Measurements from ENCODE around the gene ZNF618.
"Not testable (repeated sequence)": the region's sequence is repeated elsewhere in the genome, so short reads cannot be mapped to it uniquely, and the experiment has no call there.

ZNF618 gene

DNA sequence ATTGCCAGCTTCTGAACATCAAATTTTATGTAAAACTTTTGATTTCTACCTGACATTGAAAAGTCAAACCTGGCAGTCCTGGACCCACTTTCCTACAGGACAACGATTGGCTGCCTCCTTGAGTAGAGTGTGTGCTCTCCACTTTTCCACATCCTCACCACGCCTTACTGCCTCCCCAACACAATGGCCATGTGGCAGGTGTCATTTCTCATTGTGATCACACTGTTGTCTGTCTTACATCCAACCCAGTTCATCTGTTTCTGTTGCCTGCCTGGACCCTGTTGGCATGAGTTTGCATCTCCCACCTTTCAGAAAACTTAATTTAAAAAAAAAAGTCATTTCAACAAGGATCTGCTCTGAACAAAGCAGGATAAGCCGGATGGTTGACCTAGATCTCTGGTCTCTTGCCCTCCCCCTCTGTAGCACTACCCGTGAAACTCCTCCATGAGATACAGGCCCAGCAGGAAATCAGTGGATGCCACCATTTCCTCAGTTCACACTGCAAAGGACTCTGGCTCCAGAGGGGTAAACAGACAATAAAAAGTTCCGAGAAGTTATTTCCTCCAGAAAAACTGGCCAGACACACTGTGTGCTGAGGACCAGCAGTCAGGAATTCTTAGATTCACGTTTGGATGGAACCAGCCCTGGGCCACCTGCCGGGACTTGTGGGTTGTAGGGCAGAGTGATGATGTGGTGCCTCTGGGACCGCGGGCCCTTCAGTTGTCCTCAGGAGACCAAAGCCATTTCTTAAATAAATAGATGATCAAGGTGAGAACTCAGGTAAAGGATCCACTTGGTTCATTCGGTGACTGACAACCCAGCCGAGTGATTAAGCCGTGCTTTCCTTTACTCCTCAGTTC lies 153.4 kb downstream of the ZNF618 start:
- no peak for DNase-seq

DNA sequence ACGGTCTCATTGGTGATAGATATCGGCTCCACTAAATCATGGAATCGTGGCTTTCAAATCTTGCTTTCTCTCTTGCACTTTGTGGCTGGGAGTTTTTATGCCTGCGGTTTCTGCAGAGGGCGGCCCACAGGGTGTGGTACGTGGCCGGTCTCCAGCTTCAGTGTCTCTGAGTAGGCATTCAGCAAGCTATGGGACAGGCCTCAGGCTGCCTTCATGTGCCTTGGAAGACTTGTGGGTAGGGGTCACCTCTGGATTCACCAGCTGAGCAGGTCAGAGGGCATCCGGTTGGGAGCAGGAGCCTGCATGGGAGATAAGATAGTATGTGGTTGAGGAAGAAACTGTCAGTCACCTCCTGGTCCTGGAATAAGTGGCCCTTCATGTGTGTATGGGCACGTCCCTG lies 154.3 kb downstream of the ZNF618 start:
- DNase-seq: no peak

DNA sequence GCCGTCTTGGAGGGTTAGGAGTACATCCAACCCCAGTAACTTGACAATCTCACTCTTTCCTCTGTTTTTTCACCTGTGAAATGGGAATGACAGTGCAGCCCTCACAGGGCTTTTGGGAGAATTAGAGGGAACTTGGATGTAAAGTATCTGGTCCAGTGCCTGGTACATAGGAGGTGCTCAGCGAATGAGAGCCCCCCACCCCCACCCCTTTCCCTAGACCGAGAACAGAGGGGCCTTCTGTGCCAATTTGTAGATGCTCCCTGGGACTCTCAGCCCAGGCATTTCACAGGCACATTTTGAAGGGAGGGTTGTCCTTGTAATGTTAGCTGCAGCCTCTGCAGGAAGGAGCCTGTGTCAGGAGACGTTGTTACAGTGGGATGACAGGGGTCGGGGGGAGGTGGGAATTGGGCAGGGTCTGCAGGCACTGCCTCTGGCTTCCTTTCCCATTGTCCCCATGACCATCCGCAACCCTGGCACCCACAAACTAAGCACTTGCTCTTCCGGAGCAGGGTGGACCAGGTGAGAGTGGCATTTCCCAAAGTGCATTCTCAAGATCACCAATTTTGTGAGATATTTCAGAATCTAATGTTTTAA lies 155.0 kb downstream of the ZNF618 start:
- no peak for DNase-seq

DNA sequence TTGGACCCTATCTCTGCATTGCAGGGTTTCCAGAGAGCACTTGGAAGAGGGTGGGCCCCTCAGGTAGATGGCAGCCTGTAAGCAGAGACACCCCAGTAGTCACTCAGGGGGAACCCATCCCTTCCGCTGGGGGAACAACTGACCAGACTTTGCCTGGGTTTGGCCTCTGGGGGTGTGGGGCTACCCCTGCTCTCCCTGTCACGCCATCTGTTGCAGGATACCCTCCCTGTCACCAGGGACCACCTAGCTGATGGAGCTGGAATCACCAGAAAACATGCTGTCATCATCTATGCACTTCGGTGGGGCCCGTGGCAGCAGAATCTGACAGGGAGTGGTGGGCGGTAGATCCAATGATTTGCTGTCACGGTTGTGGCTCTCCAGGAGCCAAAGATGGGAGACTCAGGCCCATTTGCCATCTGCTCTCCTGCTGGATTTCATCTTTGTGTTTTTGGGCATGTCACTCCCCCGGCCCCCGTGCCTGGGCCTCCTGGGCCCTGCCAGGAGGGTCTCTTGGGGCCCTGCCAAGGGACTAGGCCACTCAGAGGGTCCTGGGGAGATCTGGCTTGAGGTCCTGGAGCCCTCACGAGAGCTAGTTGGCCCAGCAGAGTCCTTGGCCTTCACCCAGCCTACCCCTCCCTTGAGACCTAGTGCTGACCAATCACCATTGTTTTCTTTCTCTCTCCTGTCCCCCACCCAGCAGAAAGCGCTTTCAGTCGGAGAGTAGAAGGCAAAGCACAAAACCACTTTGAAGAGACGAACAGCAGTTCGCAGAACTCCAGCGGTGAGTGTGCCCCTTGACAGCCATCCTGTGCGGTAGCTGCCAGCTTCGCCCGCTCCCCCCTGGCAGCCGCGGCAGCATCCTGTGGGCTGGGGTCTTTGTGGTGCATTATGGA lies 156.1 kb downstream of the ZNF618 start:
- no peak for DNase-seq

DNA sequence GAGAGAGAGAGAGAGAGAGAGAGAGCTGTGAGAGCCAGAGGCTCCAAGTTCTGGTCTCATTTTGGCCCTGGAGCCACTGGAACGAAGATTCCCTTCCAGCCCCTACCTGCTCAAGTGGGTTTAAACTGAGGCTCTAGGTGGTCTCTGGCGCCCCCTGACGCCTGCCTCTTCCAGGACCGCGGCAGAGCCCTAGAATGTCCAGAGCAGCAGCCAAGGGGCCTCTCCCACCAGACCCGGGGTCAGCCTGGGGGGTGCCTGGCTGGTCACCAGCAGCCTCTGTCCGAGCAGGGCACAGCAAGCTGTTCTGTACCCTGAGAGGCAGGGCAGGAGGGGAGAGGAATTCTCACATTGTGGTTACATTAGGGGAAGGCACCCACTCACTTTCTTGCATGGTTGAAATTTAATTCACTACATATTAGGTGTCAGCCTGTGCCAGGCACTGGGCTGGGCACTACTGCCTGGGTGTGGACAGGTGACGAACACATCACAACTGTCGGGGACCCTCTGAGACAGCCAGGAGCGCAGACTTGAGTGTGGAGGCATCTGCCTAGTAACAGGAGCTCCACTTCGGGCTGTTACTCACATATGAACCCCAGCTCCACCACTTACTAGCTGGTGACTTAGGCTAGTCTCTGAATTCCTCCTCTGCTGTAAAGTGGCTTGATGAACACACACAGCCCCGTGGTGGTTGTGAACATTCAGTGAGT lies 157.4 kb downstream of the ZNF618 start:
- DNase-seq: no peak

DNA sequence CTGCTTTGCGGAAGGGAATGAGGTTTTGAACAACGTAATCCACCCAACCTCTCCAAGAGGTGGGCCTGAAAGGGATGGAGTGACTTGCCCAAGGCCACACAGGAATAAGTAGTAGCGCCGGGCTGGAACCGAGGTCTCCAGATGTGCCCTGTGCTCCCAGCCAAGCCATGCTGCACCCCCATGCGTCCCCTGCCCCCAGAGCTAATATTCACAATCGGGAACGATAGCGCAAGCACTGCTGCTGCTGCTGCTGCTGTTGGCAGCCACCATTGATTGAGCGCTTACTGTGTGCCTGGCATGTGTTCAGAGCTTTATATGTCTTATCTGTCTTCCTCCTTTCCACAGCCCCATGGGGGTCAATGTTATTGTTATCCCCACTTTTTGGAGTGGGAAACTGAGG lies 158.1 kb downstream of the ZNF618 start:
- DNase-seq: no peak

DNA sequence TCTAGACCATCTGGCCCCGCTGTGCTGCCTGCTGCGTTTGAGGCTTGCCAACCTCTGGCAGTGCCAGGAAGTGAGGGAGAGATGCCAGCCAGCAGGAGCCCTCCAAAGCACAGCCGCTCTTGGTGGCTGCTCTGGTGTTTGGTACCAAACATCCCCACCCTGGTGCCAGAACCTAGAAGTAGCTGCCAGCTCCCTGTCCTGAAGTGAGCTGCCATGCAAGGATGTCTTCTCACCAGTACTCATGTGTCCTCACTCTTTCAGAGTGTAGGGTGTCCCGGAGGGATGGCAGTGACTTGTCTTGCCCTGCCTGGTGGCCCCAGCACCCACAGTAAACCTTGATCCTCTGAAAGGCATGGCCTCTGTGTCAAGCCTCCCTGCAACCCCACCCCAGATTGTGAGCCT lies 158.6 kb downstream of the ZNF618 start:
- DNase-seq: no peak

DNA sequence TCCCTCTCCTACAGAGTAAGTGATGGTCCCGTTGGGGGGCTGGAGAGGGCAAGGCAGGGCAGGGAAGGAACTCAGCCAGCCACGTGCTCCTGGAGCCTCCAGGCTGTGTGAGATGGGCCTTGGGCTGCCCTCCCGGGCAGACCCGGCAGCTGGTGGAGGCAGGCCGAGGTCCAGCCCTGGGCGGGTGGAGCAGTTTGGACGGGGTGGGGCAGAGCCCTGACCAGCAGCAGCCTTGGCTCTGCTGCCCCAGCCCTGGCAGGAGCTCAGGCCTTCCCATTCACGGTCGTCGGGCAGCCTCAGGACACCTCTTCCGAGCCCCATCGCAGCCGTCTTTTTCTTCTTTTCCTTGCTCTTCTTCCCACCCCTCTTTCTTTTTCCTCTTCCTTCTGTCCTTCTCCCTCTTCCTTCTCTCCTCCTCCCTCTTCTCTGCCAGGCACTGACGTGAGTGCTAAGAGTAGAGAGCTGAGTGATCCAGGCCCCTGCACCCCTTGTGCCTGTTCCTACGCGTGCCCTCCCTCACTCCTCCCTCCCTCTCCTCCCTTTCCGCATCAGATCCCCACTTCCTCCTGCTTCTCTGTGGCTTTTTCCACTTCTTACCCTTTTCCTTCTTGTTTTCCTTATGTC lies 159.2 kb downstream of the ZNF618 start:
- DNase-seq: no peak

DNA sequence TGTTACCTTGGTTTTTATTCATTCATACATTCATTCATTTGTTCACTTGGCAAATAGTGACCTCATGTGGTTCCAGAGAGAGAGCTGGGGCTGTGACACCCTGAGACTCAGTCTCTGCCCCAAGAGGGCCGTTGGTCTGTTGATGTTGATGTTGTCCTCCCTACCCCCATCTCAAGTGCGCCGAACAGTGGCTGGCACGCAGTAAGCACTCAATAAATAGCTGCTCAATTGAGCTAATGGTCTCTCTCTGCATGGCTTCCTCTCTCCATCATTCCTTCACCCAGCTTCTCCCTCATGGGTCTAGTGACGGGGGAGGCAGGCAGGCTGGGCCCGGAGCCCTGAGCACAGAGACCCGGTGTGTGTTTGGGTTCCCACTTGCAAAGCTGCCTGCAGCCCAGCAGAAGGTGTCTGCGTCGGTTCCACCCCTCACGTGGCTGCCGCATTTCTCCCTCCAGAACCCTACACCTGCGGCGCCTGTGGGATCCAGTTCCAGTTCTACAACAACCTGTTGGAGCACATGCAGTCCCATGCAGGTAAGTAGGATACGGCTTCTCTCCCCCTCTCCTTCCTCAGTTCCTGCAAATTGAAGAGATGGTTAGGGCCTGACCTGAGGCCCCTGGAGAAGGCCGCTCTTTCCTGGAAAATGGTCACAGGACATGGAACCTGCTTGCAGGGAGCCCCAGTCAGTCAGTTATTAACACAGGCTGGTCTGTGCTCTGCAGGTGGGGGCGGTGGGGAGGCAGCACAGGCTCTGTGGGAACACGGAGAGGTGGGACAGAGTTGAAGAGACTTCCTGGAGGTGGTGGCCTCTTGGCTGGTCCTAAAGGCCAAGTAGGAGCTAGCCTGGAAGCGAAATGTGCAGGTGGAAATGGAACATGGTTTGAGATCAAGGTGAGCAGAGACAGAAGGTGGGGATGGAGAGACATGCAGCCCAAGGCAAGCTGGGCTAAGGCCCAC lies 160.0 kb downstream of the ZNF618 start:
- no peak for DNase-seq

DNA sequence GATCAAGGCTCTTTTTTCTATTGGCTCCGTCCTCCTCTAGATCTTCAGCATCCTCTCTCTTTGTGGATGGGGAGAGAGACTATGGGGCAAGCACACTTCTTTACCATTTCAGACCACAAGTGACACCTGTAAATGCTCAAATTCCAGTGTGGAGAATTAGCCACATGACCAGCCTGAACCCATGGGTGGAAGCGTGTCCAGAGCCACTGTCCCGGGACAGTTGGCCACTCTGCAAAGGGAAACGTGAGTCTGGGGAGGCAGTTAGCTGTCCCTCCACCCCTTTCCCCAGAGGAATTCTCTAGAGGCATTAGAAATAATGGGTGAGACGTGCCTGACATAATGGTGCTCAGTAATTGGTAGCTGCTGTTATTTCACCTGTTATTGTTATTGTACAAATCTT lies 161.1 kb downstream of the ZNF618 start:
- no peak for DNase-seq

DNA sequence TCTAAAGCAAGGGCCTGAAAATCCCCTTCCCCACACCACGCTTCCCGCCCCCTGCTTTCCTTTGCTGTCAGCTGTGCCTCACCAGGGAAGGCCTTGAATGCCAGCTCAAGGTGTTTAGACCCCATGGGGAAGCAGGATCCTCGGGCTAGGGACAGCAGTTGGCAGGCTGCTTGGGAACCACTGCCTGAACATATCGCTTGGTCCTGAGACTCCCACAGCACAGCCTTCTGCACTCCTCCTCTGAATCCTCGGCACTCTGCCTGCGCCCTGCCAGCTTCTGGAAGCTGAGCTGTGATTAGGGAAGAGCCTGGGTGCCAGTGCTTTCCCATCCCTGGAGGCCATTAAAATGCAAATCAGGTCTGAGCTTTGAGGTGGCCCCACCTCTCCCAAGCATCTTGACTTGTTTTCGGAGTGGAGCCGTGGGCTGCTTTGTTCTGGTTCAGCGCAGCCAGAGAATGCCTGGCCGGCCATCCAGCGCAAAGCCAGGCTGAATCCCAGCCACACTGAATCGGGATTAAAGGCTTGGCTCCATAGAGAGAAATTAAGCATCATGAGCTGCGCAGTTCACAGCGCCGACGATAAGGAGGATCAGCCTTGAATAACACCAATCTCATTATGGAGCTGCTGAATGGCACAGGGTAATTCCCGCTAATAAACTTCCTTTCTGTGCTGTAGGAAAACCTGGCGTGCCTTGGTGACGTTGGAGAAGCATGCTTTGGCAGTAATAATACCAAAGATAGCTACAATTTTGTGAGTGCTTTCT lies 162.0 kb downstream of the ZNF618 start:
- no peak for DNase-seq

DNA sequence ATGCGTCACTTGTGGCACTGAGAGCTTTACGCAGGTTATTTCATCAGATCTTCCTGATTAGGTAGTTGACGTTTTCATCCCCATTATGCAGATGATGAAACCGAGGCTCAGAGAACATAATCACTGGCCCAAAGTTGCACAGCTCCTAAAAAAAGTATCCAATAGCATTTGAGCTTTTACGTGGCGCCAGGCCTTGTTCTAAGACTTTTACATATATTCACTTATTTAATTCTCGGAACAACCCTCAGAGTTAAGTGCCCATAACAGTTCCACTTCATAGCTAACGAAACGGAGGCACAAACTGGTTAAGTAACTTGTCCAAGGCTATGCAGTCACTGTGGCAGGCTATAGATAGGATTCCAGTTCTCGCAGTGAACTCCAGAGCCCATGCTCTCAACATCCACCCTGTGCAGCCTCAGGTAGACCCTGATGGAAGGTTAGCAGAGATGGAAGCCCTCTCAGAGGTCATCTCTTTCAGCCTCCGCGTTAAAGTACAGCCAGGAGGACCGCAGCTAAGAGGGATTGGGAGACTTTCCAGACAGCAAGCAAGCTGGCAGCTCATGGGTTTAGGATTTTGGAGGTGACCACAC lies 162.7 kb downstream of the ZNF618 start:
- no peak for DNase-seq

DNA sequence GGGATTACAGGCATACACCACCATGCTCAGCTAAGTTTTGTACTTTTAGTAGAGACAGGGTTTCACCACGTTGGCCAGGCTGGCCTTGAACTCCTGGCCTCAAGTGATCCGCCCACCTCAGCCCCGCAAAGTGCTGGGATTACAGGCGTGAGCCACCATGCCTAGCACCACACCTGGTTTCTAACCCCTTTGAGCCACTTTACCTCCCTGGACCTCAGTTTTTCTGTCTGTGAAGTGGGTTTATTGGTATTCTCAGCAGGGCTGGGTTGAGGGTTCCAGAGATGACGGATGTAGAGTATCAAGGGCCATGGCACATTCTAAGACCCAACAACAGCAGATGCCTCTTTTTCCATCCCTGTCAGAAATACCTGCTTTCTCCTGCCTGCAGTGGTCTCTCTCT lies 163.4 kb downstream of the ZNF618 start:
- no peak for DNase-seq

DNA sequence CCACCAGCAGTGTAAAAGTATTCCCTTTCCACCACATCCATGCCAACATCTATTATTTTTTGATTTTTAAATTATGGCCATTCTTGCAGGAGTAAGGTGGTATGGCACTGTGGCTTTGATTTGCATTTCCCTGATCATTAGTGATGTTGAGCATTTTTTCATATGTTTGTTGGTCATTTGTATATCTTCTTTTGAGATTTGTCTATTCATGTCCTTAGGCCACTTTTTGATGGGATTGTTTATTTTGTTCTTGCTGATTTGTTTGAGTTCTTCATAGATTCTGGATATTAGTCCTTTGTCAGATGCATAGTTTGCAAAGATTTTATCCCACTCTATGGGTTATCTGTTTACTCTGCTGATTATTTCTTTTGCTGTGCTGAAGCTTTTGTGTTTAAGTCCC lies 167.6 kb downstream of the ZNF618 start:
- not testable (repeated sequence) for DNase-seq

DNA sequence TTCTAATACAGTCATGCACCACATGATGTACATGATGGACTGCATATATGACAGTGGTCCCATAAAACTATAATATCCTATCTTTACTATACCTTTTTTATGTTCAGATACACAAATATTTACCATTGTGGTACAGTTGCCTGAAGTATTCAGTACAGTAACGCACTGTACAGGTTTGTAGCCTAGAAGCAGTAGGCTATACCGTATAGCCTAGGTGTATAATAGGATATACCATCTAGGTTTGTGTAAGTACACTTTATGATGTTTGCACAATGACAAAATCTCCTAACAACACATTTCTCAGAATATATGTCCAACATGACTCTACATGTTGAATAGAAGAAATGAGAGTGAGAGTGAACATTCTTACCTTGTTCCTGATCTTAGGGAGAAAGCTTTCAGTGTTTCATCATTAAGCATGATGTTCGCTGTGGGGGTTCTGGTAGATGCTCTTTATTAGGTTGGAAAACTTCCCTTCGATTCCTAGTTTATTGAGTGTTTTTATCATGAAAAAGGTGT lies 170.2 kb downstream of the ZNF618 start:
- no peak for DNase-seq

DNA sequence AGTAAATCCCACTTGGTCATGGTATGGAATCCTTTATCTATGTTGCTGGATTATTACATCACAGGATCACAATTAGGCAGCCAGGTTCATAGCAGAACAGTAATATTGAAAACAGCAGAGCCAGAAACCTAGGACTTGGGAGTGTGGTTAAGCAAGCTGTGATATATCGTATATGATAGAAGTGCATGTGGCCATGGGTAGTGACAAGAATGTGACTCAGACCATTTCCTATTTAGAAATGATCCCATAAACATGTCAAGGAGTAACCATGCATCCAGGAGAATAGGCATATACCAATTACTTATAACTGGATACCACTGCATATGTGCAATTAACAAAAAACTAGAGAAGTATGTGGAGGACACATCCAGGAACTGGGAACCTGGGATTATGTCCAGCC lies 170.8 kb downstream of the ZNF618 start:
- DNase-seq: no peak

DNA sequence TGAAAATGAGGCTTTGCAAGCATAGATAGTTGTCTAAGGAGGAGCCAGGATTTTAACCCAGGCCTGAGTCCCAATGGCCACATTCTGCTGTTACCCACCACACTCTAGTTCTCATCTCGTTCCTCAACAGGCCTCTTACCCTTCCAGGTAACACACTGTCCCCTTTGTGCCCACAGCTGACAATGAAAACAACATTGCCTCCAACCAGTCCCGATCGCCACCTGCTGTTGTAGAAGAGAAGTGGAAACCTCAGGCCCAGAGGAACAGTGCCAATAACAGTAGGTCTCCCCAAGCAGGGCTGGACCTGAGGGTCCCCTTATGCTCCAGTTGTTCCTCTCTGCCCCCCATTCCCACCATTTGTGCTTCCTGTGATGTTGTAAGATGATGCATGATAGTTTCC lies 171.6 kb downstream of the ZNF618 start:
- no peak for DNase-seq

DNA sequence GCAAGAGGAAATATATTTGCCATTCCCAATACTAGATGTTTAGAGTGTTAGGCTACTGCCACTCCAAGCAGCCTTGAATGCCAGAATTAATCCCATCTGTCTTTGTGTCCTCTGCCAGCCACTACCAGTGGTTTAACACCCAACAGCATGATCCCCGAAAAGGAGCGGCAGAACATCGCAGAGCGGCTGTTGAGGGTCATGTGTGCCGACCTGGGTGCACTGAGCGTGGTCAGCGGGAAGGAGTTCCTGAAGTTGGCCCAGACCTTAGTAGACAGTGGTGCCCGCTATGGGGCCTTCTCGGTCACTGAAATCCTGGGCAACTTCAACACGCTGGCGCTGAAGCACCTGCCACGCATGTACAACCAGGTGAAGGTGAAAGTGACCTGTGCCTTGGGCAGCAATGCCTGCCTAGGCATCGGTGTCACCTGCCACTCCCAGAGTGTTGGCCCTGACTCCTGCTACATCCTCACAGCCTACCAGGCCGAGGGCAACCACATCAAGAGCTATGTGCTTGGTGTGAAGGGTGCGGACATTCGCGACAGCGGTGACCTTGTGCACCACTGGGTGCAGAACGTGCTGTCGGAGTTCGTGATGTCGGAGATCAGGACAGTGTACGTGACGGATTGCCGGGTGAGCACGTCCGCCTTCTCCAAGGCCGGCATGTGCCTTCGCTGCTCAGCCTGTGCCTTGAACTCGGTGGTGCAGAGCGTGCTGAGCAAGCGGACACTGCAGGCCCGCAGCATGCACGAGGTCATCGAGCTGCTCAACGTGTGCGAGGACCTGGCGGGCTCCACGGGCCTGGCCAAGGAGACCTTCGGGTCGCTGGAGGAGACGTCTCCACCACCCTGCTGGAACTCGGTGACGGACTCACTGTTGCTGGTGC lies 172.7 kb downstream of the ZNF618 start:
- no peak for DNase-seq

All from DMS153 (cell line).